Epithelial cell of esophagus (primary cell): ENCODE data around the gene GMPS.

ENCODE experiments used
- DNase-seq: peaks from one replicate; pipeline ENCODE4 v3.0.0; 2010; ENCODE audit warnings: low read depth
- H3K4me3 ChIP-seq: 2 replicates; pipeline ENCODE4 v1.5.1; 2011; ENCODE audit warnings: mild to moderate bottlenecking, low read length, control low read depth
- CTCF ChIP-seq: IDR thresholded peaks from 2 replicates; pipeline ENCODE4 v1.5.1; 2011; ENCODE audit warnings: low read depth, mild to moderate bottlenecking, low read length, control low read depth, inconsistent platforms; ENCODE audit not compliant: insufficient read depth; ENCODE audit errors: missing control alignments

GMPS gene

GRCh38 chr3:155979746-155980145 is 109.3 kb downstream of the GMPS start:
- no peak for DNase-seq
- H3K4me3 ChIP-seq: no peak overlapping the region
- no peak for TF ChIP-seq CTCF

- no peak for DNase-seq
Observed at GRCh38 chr3:155981669-155982068, 111.2 kb downstream of the GMPS start.

GRCh38 chr3:155983834-155984474 is 113.5 kb downstream of the GMPS start:
- peak; percentile 9 for TF ChIP-seq CTCF
- H3K4me3 ChIP-seq: no peak overlapping the region
- DNase-seq: no peak

More at GRCh38 chr3:155981669-155982068, 111.2 kb downstream of the GMPS start:
- H3K4me3 ChIP-seq: no peak overlapping the region
- TF ChIP-seq CTCF: no peak

GRCh38 chr3:155984791-155985417 is 114.5 kb downstream of the GMPS start:
- H3K4me3 ChIP-seq: no peak overlapping the region
- no peak for DNase-seq
- no peak for TF ChIP-seq CTCF

- TF ChIP-seq CTCF: no peak
- peak; percentile 58 for DNase-seq
- no peak overlapping the region for H3K4me3 ChIP-seq
Observed at GRCh38 chr3:155989536-155989935, 119.1 kb downstream of the GMPS start.

GRCh38 chr3:155991212-155991611 is 120.8 kb downstream of the GMPS start:
- H3K4me3 ChIP-seq: no peak overlapping the region
- DNase-seq: no peak
- TF ChIP-seq CTCF: no peak

GRCh38 chr3:155991847-155992246 is 121.4 kb downstream of the GMPS start:
- peak; percentile 46 for DNase-seq
- TF ChIP-seq CTCF: no peak

More at GRCh38 chr3:155991847-155992246, 121.4 kb downstream of the GMPS start:
- no peak overlapping the region for H3K4me3 ChIP-seq
